Fibroblast of lung (primary cell): ENCODE data around the gene NMT1.

Experiments
- CTCF ChIP-seq, 2 donors: IDR thresholded peaks in 1 of 2; conservative IDR thresholded peaks in 1 of 2; 1 replicate in 1 of 2; 2 replicates in 1 of 2; pipeline ENCODE4 v1.5.1; 2011 to 2012; ENCODE audit warnings: low read length in 2 of 2, control low read depth in 1 of 2, inconsistent platforms in 1 of 2, low read depth in 1 of 2, mild to moderate bottlenecking in 1 of 2
- EZH2 ChIP-seq: IDR thresholded peaks from 2 replicates; pipeline ENCODE4 v1.5.1; 2012; ENCODE audit warnings: low read length, control low read depth, mild to moderate bottlenecking; ENCODE audit errors: missing control alignments

GRCh38 chr17:45118691-45119090, 57.6 kb downstream of the NMT1 start:
- TF ChIP-seq CTCF (conservative IDR thresholded peaks at IDR 0.05 in 1 of 2, IDR thresholded peaks at IDR 0.05 in 1 of 2; ENCODE audit: low read depth in 1 of 2, low read length in 2 of 2) (no peak), EZH2 (no peak)
